Measurements from ENCODE around the gene PHC2. TPM values are rescaled to one million over a fixed set of nuclear protein-coding genes. Genes with fewer than 3 reads are reported as not detected.

Gene PHC2
- total RNA-seq, 1 donor from 2014 or later = 84.7 TPM

GRCh38 chr1:33390542-33390941 is 40.4 kb downstream of the PHC2 start:
- DNase-seq (ENCODE audit: low read depth, low spot score) = no peak

DNA sequence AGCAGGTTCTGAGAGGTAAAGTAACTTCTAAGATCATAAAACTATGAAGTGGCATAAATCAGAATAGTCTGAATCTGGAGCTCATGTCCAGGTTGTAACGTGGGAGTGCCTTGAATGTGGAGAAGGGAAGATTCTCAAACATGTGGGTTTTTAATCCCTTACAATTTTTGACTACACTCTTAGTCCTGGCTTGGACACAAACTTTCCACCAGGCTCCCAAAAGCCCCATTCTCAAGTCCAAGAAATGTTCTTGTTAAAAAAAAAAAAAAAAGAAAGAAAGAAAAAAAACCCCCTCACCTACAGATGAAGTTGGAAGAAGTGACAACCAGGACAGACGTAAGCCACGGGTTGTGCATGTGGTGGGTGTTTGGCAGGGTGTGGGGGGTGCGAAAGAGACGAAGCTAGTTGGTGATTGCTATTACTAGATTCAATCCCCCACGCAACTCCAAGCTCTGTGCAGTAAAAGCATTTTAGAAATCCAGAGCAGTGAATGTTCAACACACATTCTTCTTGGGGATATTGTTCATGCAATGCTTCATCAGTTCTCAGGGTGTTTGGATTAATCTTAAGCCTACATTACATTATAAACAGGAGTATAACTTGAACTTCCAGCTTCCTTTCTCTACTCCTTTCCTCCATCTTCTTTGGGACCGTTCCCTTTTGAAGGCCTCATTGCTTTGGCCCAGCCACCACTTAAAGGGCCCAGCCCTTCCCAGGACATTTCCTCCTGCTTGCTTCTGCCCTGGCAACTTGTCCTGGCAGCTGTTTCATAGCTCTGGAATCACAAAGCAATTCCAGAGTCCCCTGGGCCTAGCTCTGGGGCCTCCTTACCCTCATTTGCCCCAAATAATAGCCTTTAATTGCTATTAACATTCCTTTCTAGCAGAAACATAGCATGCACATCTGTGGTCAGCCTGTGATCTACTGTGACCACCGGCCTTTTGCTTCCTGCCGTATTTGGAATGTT is 41.8 kb downstream of the PHC2 start:
- DNase-seq (ENCODE audit: low read depth, low spot score) = no peak

DNA sequence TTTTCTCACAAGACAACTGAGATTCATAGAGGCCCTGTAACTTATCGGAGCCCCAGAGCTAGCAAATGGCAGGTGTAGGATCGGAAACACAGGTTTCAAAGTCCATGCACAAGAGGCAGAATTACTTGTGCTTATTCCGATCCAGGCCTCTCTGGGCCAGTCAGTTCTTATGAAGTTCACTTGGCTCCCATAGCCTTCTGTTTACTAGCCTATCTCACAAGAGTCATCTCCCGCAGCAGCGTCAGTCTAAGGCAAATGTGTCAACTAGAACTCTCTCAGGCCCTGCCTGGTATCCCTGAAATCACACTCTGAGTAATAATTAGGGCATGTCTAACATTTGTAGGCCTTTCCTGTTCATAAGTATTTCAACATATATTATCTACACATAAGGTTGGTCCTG is 43.3 kb downstream of the PHC2 start:
- DNase-seq (ENCODE audit: low read depth, low spot score) = no peak

- no peak for DNase-seq (ENCODE audit: low read depth, low spot score)
Measured at GRCh38 chr1:33385251-33385650, 45.6 kb downstream of the PHC2 start.

GRCh38 chr1:33384040-33384812 is 46.7 kb downstream of the PHC2 start:
- no peak for DNase-seq (ENCODE audit: low read depth, low spot score)

DNA sequence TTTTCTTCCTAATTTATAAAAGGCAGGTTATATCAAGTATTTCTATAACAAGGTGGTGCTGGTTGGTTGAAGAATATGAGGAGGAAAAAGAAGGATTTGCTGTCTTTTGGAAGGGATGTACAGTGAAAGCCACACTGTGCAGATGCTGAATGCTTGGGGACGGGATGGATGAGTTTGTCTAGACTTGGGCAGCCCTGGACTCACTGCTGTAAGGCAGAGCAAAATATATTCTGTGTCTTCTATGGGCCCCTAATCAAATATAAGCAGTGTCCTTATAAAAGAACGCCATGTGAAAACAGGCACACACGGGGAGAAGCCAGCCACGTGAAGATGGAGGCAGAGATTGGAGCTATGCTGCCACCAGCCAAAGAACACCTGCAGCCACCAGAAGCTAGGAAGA is 47.4 kb downstream of the PHC2 start:
- no peak for DNase-seq (ENCODE audit: low read depth, low spot score)

- no peak for DNase-seq (ENCODE audit: low read depth, low spot score)
Measured at GRCh38 chr1:33382661-33383415, 48.1 kb downstream of the PHC2 start.

DNA sequence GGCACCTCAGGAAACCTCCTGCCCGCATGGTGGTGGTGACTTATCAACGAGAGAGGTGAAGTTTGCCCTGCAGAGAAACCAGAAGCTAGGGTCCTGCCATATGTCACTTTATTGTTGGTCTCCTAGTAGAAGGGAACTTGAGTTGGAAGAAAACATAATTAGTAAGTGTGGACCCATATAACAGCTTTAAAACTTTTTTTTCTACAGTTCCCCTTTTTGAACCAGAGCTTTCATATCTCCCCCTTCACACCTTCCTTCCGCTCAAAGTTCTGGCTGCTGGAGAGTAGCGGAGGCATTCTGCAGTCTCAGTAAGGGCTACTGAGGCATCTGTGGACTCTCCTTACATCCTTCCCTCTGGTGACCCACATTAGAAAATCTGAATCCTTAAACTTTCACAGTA is 48.9 kb downstream of the PHC2 start:
- no peak for DNase-seq (ENCODE audit: low read depth, low spot score)

DNA sequence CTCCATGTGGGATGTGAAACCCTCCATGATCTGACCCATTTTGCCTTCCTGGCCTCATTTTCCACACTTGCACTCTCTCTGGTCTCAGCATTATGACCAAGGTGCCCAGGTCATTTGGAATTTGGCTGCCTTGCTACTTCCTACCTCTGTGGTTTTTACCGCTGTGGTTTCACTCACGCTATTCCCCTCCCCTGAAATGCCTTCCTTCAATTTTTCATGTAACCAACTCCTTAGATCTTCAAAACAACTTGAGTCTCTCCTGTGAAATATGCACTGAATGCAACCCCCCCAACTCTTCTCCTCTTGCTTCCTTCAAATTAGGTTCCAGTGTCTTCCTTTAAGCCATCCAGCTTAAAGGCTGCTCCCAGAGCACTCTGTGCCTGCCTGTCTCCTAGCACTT is 50.1 kb downstream of the PHC2 start:
- DNase-seq (ENCODE audit: low read depth, low spot score) = no peak

GRCh38 chr1:33379631-33380354 is 51.1 kb downstream of the PHC2 start:
- no peak for DNase-seq (ENCODE audit: low read depth, low spot score)

DNA sequence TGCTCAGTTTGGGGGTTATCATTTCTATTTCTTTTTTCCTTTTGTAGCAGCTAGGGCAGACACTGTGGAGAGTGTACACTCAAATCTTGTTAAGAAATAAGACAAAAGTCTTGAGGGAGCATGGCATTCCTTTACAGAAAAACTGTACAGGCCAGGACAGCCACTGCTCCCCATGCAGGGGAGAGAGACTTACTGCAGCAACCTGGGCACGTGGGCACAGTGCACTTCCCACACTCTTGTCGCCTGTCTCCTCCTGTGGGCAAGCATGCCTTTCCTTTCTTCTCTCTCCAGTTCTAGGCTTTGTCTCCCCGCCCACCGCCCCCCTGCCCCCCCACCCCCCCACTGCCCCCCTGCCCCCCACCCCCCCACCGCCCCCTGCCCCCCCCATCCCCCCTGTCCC is 51.9 kb downstream of the PHC2 start:
- DNase-seq (ENCODE audit: low read depth, low spot score) = no peak

- DNase-seq (ENCODE audit: low read depth, low spot score) = no peak
Measured at GRCh38 chr1:33378524-33378923, 52.4 kb downstream of the PHC2 start.

DNA sequence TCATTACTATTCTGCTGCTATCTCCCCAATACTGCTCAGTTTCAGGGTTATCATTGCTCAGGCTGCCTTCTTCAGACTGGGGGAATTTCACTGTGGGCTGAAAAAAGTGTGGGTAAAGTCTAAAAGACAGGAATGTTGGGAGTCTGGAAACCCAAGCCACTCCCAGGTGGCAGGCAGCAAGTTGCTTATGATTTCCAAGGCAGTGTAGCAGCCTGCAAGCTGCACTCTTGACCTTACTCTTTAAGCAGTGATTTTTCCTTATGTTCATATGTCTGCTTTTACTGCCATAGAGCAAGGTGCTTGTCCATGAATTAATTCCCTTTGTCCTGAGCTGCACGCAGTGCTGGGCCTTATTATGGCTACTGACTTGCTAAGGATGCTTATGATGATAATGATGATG is 53.1 kb downstream of the PHC2 start:
- DNase-seq (ENCODE audit: low read depth, low spot score) = no peak

- no peak for DNase-seq (ENCODE audit: low read depth, low spot score)
Measured at GRCh38 chr1:33377013-33377412, 53.9 kb downstream of the PHC2 start.

DNA sequence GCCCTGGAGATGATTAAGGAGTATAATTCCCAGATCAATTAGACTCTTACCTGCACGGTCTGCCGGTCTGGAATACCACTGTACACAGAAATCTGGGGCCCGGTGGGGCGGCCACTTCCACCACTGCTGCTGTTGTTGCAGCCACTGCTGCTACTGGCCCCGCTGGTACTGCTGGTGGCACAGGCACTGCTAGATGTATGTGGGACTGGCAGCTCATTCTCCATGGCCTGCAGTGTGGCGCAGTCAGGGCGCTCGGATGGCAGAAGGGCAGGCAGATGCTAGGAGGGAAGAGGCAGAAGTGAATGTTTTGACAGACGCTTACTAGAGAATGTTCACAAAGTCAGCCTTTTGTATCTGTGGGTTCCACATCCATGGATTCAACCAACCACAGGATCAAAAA is 55.6 kb downstream of the PHC2 start:
- DNase-seq (ENCODE audit: low read depth, low spot score) = no peak

DNA sequence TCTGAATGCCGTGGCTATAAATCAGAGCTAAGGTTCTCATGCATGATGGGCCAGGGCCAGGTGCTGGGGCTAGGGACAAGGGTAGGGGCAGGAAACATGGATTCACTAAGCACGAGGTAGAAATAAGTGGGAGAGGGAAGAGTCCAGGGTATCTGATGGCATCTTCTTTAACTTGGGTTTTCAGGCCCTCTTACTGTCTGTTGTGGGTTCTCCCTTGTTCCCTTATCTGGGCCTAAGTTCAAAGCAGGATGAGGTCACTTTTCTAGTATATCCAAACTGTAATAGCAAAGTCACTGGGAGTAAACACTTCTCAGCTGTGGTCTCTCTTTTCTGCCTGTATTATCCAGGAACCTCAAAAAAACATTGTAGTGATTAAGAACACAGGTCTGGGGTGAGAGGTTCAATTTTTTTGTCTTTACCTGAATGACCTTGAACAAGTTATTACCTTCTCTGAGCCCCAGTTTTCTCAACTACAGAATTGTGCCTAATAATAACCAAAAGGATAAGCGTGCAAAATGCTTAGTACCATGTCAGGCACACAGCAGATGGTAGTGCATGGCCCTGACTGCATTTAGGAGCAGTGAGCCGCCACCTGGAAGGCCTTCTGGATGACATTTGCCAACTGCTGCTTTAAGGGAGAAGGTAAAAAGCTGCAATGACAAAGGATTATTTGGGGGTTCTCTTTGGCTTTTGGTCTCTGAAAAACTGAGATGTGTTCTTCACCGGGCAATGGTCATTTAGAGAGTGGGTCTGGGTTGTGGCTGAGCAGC is 56.4 kb downstream of the PHC2 start:
- DNase-seq (ENCODE audit: low read depth, low spot score) = no peak

DNA sequence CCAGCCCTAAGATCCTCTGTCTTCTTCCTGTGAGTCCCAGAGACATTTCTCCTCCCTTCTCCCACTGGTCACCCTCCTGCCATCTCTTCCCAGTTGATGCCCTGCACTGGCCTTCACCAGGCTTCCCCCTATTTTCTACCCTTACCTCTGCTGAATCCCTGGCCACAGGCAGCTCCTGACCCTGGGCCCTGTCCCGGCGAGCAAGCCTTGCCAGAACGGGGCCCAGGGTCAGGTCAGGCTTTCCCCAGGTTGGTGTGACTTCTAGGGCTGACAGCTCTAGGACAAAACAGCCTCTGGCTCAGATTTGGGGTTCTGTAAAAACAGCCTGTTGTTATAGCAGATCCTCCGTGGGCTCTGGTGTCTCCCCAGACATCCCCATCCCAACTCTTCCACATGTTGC is 57.3 kb downstream of the PHC2 start:
- DNase-seq (ENCODE audit: low read depth, low spot score) = no peak

DNA sequence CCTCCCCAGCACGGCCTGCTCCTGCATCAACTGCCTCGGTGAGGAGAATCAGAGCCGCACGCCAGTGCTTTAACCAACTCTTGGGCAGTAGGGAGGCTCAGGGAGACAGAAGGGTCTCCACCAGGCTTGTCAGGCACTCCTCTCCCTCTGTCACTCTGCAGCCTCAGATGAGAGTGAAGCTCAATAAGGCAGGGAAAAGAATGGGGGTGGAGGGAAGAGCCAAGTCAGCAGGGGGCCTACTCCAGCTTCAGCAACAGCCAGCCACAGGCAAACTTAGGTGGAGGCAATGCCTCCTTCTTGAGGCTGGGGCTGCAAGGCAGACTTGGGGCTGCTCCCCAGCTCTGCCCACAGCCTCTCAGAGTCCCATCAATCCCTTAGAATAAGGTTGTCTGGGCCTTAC is 58.2 kb downstream of the PHC2 start:
- DNase-seq (ENCODE audit: low read depth, low spot score) = no peak

DNA sequence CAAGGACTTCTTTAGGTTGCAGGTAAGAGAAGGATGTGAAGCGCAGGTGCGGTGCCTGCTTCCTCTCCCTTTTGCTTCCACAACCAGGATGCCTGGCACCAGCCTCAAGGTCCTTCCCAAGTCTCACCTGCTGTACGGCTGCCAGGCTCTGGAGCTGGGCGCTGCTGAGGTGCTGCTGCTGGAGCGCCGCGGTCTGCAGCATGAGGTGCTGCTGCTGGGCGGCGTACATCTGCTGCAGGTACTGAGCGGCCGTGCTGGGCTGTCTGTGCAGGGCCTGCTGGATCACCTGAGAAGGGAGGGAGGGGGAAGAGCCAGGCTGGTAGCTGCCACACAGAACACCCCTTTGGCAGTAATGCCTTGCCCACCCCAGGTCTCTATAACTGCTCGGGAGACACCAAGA is 58.7 kb downstream of the PHC2 start:
- no peak for DNase-seq (ENCODE audit: low read depth, low spot score)

GRCh38 chr1:33371334-33371733 is 59.6 kb downstream of the PHC2 start:
- no peak for DNase-seq (ENCODE audit: low read depth, low spot score)
